ENCODE results near the gene SPTB.
A peak's percentile ranks its signal among the peaks of the same experiment; 100 is the strongest.
"Not testable (repeated sequence)": the region's sequence is repeated elsewhere in the genome, so short reads cannot be mapped to it uniquely, and the experiment has no call there.

The SPTB gene

DNA sequence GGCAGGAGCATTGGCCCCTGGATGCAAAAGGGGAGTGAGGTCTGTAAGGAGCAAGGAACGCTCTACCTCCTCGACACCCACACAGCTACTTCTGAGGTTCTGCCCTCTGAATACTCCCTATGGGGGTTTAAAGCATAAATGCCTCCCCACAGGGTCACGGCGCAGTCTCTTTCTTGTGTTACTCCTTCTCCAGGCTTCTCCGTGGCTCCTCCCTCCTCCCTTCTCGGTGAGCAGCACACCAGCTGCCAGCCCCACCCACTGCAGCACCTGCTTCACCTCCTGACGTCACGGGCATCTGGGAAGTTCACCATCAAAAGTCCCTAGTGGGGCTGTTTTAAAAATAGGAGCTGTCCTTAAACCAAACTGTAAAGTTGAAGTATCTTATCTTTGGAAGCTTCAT is 67.3 kb downstream of the SPTB start:
- in situ Hi-C loops (cut with MboI; ENCODE audit: low sequenced_read_pairs, unreplicated experiment), result no loop called here
- peak; percentile 55 for DNase-seq (ENCODE audit: low spot score)
- TF ChIP-seq CTCF (IDR thresholded peaks at IDR 0.05; ENCODE audit: borderline replicate concordance, control extremely low read depth, extremely low read depth, insufficient read depth, missing control alignments), result no peak

GRCh38 chr14:64811676-64812075 is 68.0 kb downstream of the SPTB start:
- in situ Hi-C loops (cut with MboI; ENCODE audit: low sequenced_read_pairs, unreplicated experiment), result no loop called here
- DNase-seq (ENCODE audit: low spot score), result no peak
- TF ChIP-seq CTCF (IDR thresholded peaks at IDR 0.05; ENCODE audit: borderline replicate concordance, control extremely low read depth, extremely low read depth, insufficient read depth, missing control alignments), result no peak

DNA sequence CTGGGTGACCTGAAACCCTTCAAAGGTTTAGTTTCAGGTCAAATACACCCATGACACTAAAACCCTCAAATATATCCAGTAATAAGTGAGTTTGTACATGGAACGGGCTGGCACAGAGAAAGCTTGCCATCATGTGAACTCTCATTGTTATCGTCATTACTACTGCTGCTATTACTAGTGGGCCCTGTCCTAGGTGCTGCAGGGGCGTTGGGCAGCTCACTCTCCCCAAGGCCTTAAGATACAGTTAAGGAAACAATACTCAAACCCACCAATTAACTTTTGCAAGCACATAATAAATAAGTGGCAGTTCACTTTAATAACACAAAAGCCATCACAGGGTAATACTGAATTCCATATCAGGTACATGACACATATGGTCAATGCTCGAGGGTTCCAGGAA is 71.3 kb downstream of the SPTB start:
- TF ChIP-seq CTCF (IDR thresholded peaks at IDR 0.05; ENCODE audit: borderline replicate concordance, control extremely low read depth, extremely low read depth, insufficient read depth, missing control alignments), result no peak
- no peak for DNase-seq (ENCODE audit: low spot score)
- in situ Hi-C loops (cut with MboI; ENCODE audit: low sequenced_read_pairs, unreplicated experiment), result no loop called here

DNA sequence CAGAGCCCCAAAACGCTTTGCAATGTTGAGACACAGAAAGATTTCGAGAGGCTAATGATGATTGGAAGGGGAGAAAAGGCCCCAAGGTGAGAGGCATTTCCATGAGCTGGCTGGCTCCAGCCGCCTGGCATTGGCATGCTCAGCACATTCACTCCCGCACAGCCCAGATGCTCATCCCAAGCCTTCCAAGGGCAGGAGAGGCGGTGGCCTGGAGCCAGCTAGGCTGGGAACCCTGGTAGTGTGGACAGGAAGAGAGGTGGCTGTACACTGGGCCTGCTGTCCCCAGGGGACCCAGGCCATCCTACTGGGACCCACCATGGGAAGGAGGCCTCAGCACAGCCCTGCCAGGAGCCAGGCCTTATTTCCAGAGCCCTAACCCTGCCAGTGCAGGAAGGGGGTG is 72.2 kb downstream of the SPTB start:
- no peak for DNase-seq (ENCODE audit: low spot score)
- no peak for TF ChIP-seq CTCF (IDR thresholded peaks at IDR 0.05; ENCODE audit: borderline replicate concordance, control extremely low read depth, extremely low read depth, insufficient read depth, missing control alignments)
- in situ Hi-C loops (cut with MboI; ENCODE audit: low sequenced_read_pairs, unreplicated experiment), result no loop called here

DNA sequence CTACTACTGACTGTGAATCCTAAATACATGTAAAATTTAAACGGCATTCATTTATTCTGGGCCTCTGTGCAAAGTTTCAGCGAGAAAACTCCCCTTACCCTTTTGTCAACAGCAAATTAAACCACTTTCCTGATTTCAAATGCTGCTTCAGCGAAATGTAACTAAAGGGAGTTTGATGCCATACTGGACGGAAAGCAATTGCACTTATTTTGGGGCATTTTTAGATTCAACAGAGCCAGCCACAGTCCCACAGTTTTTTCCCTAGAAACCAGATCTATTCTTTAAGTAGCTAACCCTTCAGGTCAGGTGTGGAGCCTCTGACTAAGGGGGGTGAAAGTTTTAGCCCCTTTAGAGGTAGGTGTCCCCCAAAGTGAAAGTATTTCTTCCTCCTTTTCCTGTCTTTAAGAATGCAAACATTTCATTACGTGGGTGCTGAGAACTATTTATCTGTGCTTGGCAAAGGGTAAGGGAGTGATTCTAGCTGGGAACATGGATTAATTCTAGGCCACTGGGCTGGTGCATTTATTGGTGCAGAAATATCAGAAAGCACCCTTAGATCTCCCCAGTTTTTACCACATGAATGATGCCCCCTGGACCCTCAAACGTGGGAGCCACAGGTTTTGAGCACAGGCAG is 72.7 kb downstream of the SPTB start:
- no peak for TF ChIP-seq CTCF (IDR thresholded peaks at IDR 0.05; ENCODE audit: borderline replicate concordance, control extremely low read depth, extremely low read depth, insufficient read depth, missing control alignments)
- no peak for DNase-seq (ENCODE audit: low spot score)
- in situ Hi-C loops (cut with MboI; ENCODE audit: low sequenced_read_pairs, unreplicated experiment), result no loop called here

DNA sequence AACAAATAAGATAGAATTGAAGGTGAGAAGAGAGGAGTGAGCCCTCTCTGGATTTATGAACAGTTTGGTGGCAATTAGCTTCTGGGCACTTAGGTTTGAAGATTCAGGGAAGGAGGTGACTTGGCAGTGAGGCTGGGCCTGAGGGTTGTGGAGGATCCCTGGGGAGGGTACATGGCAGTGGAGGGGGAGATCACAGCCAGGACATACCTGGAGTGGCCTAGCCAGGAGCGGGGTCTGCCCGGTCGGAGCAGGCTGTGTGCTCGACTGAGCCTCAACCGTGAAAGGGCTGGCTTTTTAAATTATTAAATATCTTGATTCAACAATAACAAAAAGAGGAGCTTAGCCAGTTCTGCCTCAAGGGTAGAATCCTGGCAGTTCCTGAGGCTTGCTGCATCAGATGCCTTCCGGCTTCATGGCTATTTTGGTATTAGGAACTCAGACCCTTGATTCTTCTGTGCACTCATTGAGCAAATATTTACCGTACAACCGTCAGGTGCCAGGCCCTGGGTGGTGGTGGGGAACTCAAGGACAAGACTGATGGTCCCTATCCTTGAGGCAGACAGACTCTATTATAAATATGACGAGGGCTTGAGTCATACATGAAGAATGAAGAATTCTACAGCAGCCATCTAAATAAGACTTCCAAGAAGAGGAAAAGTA is 73.4 kb downstream of the SPTB start:
- DNase-seq (ENCODE audit: low spot score), result no peak
- no peak for TF ChIP-seq CTCF (IDR thresholded peaks at IDR 0.05; ENCODE audit: borderline replicate concordance, control extremely low read depth, extremely low read depth, insufficient read depth, missing control alignments)
- in situ Hi-C loops (cut with MboI; ENCODE audit: low sequenced_read_pairs, unreplicated experiment), result no loop called here

- DNase-seq (ENCODE audit: low spot score); in situ Hi-C loops (cut with MboI; ENCODE audit: low sequenced_read_pairs, unreplicated experiment): not testable (repeated sequence)
These were observed 74.1 kb downstream of the SPTB start for GRCh38 chr14:64805646-64806045.
